Upper lobe of left lung (tissue), 4 donors: ENCODE results near the gene RCE1.

Experiments
- EP300 ChIP-seq, 4 donors: sonication (generic); formaldehyde crosslinking; IDR thresholded peaks; one replicate each; pipeline ENCODE4 v1.5.1; 2017; ENCODE audit warnings: antibody characterized with exemption in 4 of 4, control low read depth in 2 of 4
- POLR2A ChIP-seq, 4 donors: fragments of 450-650 bp; IDR thresholded peaks; one replicate each; pipeline ENCODE4 v1.5.1; 2016 to 2017; ENCODE audit warnings: antibody characterized with exemption in 4 of 4, mild to moderate bottlenecking in 2 of 4
- POLR2AphosphoS5 ChIP-seq, 2 donors: sonication (generic); formaldehyde crosslinking; IDR thresholded peaks; one replicate each; pipeline ENCODE4 v1.5.1; 2017; ENCODE audit warnings: antibody characterized with exemption in 2 of 2
- TF ChIP-seq, protein P1 (sequence below), 6 experiments: fragments of 450-650 bp in 4 of 6; fragments of 200-600 bp in 2 of 6; sonication (generic) in 2 of 6; IDR thresholded peaks; one replicate each; pipeline ENCODE4 v1.5.1; 2016 to 2019; ENCODE audit warnings: antibody characterized with exemption in 6 of 6

GRCh38 chr11:66885950-66886440 is 42.8 kb downstream of the RCE1 start:
- TF ChIP-seq, protein P1, sequence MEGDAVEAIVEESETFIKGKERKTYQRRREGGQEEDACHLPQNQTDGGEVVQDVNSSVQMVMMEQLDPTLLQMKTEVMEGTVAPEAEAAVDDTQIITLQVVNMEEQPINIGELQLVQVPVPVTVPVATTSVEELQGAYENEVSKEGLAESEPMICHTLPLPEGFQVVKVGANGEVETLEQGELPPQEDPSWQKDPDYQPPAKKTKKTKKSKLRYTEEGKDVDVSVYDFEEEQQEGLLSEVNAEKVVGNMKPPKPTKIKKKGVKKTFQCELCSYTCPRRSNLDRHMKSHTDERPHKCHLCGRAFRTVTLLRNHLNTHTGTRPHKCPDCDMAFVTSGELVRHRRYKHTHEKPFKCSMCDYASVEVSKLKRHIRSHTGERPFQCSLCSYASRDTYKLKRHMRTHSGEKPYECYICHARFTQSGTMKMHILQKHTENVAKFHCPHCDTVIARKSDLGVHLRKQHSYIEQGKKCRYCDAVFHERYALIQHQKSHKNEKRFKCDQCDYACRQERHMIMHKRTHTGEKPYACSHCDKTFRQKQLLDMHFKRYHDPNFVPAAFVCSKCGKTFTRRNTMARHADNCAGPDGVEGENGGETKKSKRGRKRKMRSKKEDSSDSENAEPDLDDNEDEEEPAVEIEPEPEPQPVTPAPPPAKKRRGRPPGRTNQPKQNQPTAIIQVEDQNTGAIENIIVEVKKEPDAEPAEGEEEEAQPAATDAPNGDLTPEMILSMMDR (IDR thresholded peaks at IDR 0.05), result no peak
- TF ChIP-seq POLR2A (IDR thresholded peaks at IDR 0.05), result no peak
- no peak for TF ChIP-seq EP300 (IDR thresholded peaks at IDR 0.05)
- no peak for TF ChIP-seq POLR2AphosphoS5 (IDR thresholded peaks at IDR 0.05)
